Activated B cell treated with CpG ODN at 0.5 μM for 24 hours (primary cell): Measurements from ENCODE around the gene OR10H1. TPM values are rescaled to one million over a fixed set of nuclear protein-coding genes. Genes with fewer than 3 reads are reported as not detected.

Source experiments
- ATAC-seq: fragments of 200-7000 bp; cut with Tn5 transposase; one replicate; pipeline ENCODE4 v1.10.0; 2021; ENCODE audit warnings: low read depth, mild to moderate bottlenecking, moderate library complexity
- CTCF ChIA-PET: fragments of 350-600 bp; sonication (Branson Sonifier 250); formaldehyde crosslinking; loops from one replicate; lab custom pipeline; 2021; ENCODE audit warnings: antibody characterized with exemption; lab: Charles Lee
- POLR2A ChIA-PET: fragments of 350-600 bp; sonication (Branson Sonifier 250); formaldehyde crosslinking; loops from one replicate; lab custom pipeline; 2021; ENCODE audit warnings: antibody characterized with exemption; lab: Charles Lee
- DNase-seq: peaks from one replicate; pipeline ENCODE4 v3.0.0; 2022
- H3K27ac Mint-ChIP-seq: one replicate; pipeline ENCODE4 v1.8.0; 2020; ENCODE audit warnings: mixed read lengths
- H3K27me3 Mint-ChIP-seq: one replicate; pipeline ENCODE4 v1.8.0; 2021; ENCODE audit warnings: mixed read lengths
- H3K36me3 Mint-ChIP-seq: one replicate; pipeline ENCODE4 v1.8.0; 2021; ENCODE audit warnings: low read depth, mixed read lengths
- H3K4me1 Mint-ChIP-seq: one replicate; pipeline ENCODE4 v1.8.0; 2021; ENCODE audit warnings: mixed read lengths
- H3K4me3 Mint-ChIP-seq: one replicate; pipeline ENCODE4 v1.8.0; 2020; ENCODE audit warnings: mild to moderate bottlenecking, mixed read lengths
- H3K9me3 Mint-ChIP-seq: one replicate; pipeline ENCODE4 v1.8.0; 2020; ENCODE audit warnings: mixed read lengths
- intact Hi-C: fragments of 100-400 bp; cut with micrococcal nuclease; formaldehyde crosslinking; loops from one replicate; pipeline ENCODE4 v1.15.1; 2024
- total RNA-seq: library from RNA; stranded (reverse); gene quantifications from 2 replicates; pipeline ENCODE4 v1.2.3, GENCODE V29; 2022
- TF ChIP-seq, protein P1 (sequence below): fragments of 200-600 bp; IDR thresholded peaks from one replicate; pipeline ENCODE4 v1.8.0; 2022; ENCODE audit warnings: antibody characterized with exemption, mild to moderate bottlenecking

OR10H1 gene, protein sequence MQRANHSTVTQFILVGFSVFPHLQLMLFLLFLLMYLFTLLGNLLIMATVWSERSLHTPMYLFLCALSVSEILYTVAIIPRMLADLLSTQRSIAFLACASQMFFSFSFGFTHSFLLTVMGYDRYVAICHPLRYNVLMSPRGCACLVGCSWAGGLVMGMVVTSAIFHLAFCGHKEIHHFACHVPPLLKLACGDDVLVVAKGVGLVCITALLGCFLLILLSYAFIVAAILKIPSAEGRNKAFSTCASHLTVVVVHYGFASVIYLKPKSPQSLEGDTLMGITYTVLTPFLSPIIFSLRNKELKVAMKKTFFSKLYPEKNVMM
- 0.05 TPM in 1 of 2 replicates, not detected in the other for total RNA-seq

DNA sequence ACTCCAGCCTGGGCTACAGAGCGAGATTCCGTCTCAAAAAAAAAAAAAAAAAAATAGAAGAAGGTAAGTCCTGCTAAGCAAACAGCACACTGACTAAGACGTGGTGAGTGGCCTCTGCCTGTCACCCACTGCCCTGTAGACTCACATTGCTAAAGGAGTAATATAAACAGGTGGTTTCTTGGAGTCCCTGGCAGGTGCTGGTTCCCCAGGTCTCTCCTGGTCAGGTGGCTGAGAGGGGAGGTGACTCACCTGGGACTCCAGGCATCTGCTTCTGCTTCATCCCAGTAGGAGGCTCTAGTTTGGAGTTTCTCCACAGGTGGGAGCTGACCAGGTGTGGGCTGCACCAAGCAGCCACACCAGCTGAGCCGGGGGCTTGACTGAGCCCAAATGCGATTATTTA, at the start of gene OR10H1:
Gene OR10H1, minus strand, starts transcription at position 359 of the 400 bp plus-strand sequence. CDS start 7,627 bp downstream, outside the sequence.
- no peaks in the 10 kb centered on the region for H3K4me1 Mint-ChIP-seq
- CTCF ChIA-PET = no interaction called here
- intact Hi-C loops = no loop called here

DNA sequence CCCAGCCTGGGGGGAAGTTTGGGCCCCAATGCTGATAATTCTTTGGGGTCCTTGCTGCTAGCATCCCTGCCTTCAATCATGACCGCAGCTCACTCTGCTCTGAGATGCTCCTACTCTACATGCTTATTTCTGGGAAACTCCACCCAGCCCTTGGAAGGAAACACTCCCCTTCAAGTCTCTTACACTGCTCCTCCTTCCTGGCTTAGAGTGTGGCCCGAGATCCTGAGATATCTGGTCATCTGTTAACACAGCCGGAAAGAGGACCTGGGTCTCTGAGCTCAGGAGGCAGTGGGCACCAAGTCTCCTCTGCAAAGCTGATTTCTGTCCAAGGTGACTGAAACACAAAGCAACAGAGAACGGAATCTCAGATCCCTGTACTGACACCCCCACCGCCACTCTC, 49.4 kb upstream of the OR10H1 start:
- Mint-ChIP-seq H3K4me3 (no peak overlapping the region), H3K36me3 (no peaks in the 10 kb centered on the region), H3K27ac (no peak overlapping the region), H3K9me3 (no peaks in the 10 kb centered on the region), H3K4me1 (no peaks in the 10 kb centered on the region), H3K27me3 (peaks cover 15% of the 10 kb centered on the region)
- DNase-seq (no peak), ATAC-seq (no peak)
- intact Hi-C loops = no loop called here
- CTCF ChIA-PET = no interaction called here
- TF ChIP-seq, protein P1, sequence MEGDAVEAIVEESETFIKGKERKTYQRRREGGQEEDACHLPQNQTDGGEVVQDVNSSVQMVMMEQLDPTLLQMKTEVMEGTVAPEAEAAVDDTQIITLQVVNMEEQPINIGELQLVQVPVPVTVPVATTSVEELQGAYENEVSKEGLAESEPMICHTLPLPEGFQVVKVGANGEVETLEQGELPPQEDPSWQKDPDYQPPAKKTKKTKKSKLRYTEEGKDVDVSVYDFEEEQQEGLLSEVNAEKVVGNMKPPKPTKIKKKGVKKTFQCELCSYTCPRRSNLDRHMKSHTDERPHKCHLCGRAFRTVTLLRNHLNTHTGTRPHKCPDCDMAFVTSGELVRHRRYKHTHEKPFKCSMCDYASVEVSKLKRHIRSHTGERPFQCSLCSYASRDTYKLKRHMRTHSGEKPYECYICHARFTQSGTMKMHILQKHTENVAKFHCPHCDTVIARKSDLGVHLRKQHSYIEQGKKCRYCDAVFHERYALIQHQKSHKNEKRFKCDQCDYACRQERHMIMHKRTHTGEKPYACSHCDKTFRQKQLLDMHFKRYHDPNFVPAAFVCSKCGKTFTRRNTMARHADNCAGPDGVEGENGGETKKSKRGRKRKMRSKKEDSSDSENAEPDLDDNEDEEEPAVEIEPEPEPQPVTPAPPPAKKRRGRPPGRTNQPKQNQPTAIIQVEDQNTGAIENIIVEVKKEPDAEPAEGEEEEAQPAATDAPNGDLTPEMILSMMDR = no peak
- POLR2A ChIA-PET = no interaction called here

More for the DNA sequence above, at the start of gene OR10H1:
- no peak for DNase-seq
- Mint-ChIP-seq H3K4me3 (no peak within 1 kb of the TSS), H3K27ac (no peak within 1 kb of the TSS), H3K27me3 (peaks cover 38% of the 10 kb centered on the region), H3K9me3 (no peaks in the 10 kb centered on the region), H3K36me3 (no peaks in the 10 kb centered on the region)
- TF ChIP-seq, protein P1 = no peak
- POLR2A ChIA-PET = no interaction called here
- ATAC-seq = no peak

DNA sequence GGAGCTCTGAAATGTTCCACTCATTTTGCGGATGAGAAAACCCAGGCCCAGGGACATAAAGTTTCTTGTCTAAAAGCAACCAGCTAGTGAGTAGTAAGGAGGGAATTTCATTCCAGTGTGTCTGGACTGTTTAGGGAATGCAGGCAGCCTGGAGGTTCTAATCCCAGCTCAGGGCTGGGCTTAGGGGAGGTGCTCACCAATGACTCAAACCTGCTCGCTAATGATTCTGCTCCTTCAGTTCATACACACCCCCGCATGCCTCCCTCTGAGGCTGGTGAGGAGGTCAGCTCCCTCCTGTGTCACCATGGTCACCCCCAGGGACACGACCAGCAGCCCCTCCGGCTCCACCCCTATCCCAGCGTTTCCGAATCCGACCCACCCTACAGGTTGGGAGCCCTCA, 47.8 kb upstream of the OR10H1 start:
- Mint-ChIP-seq H3K36me3 (no peaks in the 10 kb centered on the region), H3K9me3 (no peaks in the 10 kb centered on the region)

DNA sequence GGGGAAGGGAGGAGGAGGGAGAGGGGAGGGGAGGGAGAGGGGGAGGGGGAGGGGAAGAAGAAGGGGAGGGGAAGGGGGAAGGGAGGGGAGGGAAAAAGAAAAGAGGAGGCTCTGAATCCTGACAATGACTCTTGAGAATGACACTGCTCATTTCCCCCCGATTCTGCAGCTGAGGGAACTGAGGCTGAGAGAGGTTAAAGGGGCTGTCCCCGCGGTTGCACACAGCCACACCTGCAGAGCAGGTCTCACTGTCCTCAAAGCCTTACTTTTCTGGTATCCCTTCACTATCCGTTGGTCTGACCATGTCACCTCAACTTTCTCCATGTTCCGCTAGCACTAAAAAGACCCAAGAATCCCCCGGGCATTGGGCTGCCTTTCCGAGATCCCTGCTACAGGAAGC, 47.0 kb upstream of the OR10H1 start:
- H3K4me1 Mint-ChIP-seq = no peaks in the 10 kb centered on the region
- H3K27ac Mint-ChIP-seq = no peak overlapping the region
- H3K9me3 Mint-ChIP-seq = no peaks in the 10 kb centered on the region
- peaks cover 13% of the 10 kb centered on the region for H3K27me3 Mint-ChIP-seq
- POLR2A ChIA-PET = no interaction called here
- intact Hi-C loops = no loop called here
- no peak for ATAC-seq
- TF ChIP-seq, protein P1 = no peak
- no peak overlapping the region for H3K4me3 Mint-ChIP-seq
- CTCF ChIA-PET = no interaction called here
- H3K36me3 Mint-ChIP-seq = no peaks in the 10 kb centered on the region
- DNase-seq = no peak

More for the DNA sequence above, 47.8 kb upstream of the OR10H1 start:
- H3K27ac Mint-ChIP-seq = no peak overlapping the region
- no peaks in the 10 kb centered on the region for H3K4me1 Mint-ChIP-seq
- intact Hi-C loops = no loop called here
- ATAC-seq (no peak), DNase-seq (no peak)
- CTCF ChIA-PET = no interaction called here
- TF ChIP-seq, protein P1 = no peak
- POLR2A ChIA-PET = no interaction called here
- H3K4me3 Mint-ChIP-seq = no peak overlapping the region
- peaks cover 13% of the 10 kb centered on the region for H3K27me3 Mint-ChIP-seq

DNA sequence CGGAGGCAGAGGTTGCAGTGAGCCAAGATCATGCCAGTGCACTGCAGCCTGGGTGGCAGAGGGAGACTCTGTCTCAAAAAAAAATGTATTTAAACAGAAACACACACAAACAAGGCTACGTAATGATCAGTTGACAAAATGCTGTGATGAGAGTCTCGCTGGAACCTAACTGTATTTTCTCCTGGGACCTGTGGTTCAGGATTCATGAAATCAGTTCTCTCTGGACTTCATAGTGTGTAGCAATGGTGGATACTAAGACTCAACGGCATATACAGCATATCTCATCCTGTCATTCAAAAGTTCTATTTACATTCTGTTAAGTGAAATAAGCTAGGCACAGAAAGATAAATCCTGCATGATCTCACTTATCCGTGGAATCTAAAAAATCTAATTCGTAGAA, 45.1 kb upstream of the OR10H1 start:
- Mint-ChIP-seq H3K4me1 (no peaks in the 10 kb centered on the region), H3K4me3 (no peak overlapping the region), H3K36me3 (no peaks in the 10 kb centered on the region), H3K27ac (no peak overlapping the region), H3K27me3 (peaks cover 17% of the 10 kb centered on the region), H3K9me3 (no peaks in the 10 kb centered on the region)
- ATAC-seq (no peak), DNase-seq (no peak)
- intact Hi-C loops = no loop called here
- CTCF ChIA-PET = no interaction called here
- POLR2A ChIA-PET = no interaction called here
- TF ChIP-seq, protein P1 = no peak
